ENCODE results near the gene TSR3.

TSR3 gene

GRCh38 chr16:1351582-1352362 lies at the start of gene TSR3, which contains the start of gene GNPTG:
Gene TSR3 (minus strand): TSS chr16:1351878. CDS start chr16:1351804, 74 bp downstream.
Gene GNPTG (plus strand): TSS chr16:1351931. CDS start chr16:1351966, 35 bp downstream.
- Histone ChIP-seq H3K4me3 (peak within 1 kb of the TSS; percentile 70 to 99 (median 95)), H3K27ac (peak within 1 kb of the TSS; percentile 16 to 94 (median 83))

- no peak overlapping the region for H3K4me3 ChIP-seq
- H3K27ac ChIP-seq = no peak overlapping the region
These were observed 49.5 kb upstream of the TSR3 start for GRCh38 chr16:1401061-1401757.

GRCh38 chr16:1398826-1399581 lies 47.3 kb upstream of the TSR3 start:
- H3K4me3 ChIP-seq = no peak overlapping the region
- H3K27ac ChIP-seq = no peak overlapping the region

- Histone ChIP-seq H3K4me3 (no peak overlapping the region), H3K27ac (no peak overlapping the region)
These were observed 46.7 kb upstream of the TSR3 start for GRCh38 chr16:1398351-1398750.

DNA sequence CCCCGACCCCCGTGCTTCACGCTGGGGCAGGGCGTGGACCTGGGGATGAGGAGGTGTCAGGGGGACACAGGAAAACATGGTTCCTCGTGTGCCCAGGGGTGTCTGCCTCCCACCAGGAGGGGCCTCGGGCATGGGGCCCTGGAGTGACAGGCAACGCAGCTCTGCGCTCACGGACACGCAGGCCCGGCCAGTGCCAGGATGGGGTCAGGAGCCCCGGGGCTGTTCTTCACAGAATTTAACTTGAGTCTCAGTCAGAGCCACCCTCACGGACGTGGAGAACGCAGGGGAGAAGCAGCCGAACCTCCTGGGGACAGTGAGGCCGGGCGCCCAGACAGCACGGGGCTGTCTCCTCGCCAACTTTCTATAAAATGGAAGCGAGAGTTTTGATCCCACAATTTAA lies 46.1 kb upstream of the TSR3 start:
- H3K4me3 ChIP-seq = no peak overlapping the region
- no peak overlapping the region for H3K27ac ChIP-seq

DNA sequence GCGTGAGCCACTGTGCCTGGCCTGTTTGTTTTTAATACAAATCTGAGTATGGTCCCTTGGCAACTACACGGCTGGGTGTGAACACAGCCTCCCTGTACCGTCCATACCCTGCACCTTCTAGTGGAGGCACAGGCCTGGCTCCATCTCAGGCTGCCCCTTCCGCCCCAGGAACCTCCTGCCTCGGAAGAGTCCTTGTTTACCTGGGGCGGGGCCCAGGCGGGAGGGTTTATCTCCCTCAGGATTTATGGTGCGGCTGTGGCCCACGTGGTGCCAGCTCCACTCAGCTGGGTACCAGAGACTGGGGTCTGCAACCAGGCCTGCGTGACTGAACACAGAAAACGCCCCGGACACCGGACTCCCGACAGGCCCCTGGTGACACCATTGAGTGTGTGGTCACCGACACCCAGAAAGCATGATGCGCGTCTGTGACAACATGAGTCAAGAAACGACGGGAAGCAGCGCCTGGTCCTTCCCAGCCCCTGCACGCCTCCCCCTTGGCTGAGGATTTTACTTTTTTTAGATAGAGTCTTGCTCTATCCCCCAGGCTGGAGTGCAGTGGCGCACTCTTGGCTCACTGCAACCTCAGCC lies 43.9 kb upstream of the TSR3 start:
- Histone ChIP-seq H3K4me3 (no peak overlapping the region), H3K27ac (no peak overlapping the region)

- Histone ChIP-seq H3K4me3 (no peak overlapping the region), H3K27ac (no peak overlapping the region)
These were observed 42.8 kb upstream of the TSR3 start for GRCh38 chr16:1394367-1394951.

GRCh38 chr16:1393613-1394176 lies 42.0 kb upstream of the TSR3 start:
- Histone ChIP-seq H3K27ac (no peak overlapping the region), H3K4me3 (no peak overlapping the region)

- H3K27ac ChIP-seq = no peak overlapping the region
These were observed 41.1 kb upstream of the TSR3 start for GRCh38 chr16:1392826-1393225.

GRCh38 chr16:1390239-1390779 lies 38.6 kb upstream of the TSR3 start:
- H3K27ac ChIP-seq = no peak overlapping the region
- H3K4me3 ChIP-seq = no peak overlapping the region

More at GRCh38 chr16:1392826-1393225, 41.1 kb upstream of the TSR3 start:
- H3K4me3 ChIP-seq = no peak overlapping the region

DNA sequence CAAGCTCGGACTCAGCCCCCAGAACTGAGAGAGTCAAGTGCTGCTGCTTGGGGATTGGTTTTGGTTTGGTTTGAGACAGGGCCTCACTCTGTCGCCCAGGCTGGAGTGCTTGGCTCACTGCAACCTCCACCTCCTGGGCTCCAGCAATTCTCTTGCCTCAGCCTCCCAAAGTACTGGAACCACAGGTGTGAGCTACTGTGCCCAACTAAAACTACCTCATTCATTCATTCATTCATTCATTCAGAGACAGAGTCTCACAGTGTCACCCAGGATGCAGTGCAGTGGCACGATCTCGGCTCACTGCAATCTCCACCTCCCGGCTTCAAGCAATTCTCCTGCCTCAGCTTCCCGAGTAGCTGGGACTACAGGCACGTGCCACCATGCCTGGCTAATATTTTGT lies 38.1 kb upstream of the TSR3 start:
- Histone ChIP-seq H3K27ac (no peak overlapping the region), H3K4me3 (no peak overlapping the region)

DNA sequence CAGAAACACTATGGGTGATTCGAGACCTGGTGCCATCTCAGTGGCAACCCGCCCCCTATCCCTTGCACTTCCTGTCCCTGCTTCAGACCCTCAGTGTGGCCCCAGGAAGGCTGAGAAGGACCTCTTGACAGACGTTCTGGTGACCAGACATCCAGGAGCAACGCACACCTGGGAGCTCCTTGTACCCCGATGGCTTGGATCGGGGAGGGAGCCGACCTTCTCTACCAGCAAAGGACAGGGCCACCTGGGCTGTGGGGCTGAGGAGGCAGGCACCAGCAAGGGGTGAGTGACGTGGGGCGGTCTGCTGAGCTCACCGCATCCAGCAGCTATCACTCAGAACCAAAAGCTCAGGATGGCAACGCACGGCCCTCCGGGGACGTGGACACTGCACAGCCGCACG lies 35.7 kb upstream of the TSR3 start:
- no peak overlapping the region for H3K27ac ChIP-seq
- H3K4me3 ChIP-seq = no peak overlapping the region

- Histone ChIP-seq H3K4me3 (no peak overlapping the region), H3K27ac (no peak overlapping the region)
These were observed 33.6 kb upstream of the TSR3 start for GRCh38 chr16:1385232-1385631.

GRCh38 chr16:1383556-1383955 lies 31.9 kb upstream of the TSR3 start:
- no peak overlapping the region for H3K27ac ChIP-seq

GRCh38 chr16:1381612-1382406 lies 30.1 kb upstream of the TSR3 start:
- Histone ChIP-seq H3K27ac (no peak overlapping the region), H3K4me3 (no peak overlapping the region)

More at GRCh38 chr16:1383556-1383955, 31.9 kb upstream of the TSR3 start:
- H3K4me3 ChIP-seq = no peak overlapping the region

DNA sequence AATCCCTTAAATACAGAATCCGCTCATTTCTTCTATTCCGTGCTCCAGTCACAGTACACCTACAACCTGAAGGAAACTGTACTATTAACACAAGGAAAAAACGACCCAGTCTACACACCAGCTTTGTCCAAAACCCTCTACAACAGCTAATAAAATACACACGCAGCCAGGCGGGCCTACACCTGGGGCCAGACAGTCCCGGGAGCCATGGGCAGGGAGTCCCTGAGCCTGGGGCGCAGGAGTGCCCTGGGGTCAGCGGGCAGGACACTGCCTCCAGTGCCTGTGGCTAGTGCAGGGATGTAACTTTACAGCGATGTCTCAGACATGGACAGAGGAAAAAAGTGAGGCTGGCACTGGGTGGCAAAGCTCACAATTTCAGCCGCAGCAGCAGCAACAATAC lies 28.5 kb upstream of the TSR3 start:
- Histone ChIP-seq H3K27ac (peak overlapping the region in 3 of 21 experiments; percentile 5 to 90 (median 73)), H3K4me3 (no peak overlapping the region)

DNA sequence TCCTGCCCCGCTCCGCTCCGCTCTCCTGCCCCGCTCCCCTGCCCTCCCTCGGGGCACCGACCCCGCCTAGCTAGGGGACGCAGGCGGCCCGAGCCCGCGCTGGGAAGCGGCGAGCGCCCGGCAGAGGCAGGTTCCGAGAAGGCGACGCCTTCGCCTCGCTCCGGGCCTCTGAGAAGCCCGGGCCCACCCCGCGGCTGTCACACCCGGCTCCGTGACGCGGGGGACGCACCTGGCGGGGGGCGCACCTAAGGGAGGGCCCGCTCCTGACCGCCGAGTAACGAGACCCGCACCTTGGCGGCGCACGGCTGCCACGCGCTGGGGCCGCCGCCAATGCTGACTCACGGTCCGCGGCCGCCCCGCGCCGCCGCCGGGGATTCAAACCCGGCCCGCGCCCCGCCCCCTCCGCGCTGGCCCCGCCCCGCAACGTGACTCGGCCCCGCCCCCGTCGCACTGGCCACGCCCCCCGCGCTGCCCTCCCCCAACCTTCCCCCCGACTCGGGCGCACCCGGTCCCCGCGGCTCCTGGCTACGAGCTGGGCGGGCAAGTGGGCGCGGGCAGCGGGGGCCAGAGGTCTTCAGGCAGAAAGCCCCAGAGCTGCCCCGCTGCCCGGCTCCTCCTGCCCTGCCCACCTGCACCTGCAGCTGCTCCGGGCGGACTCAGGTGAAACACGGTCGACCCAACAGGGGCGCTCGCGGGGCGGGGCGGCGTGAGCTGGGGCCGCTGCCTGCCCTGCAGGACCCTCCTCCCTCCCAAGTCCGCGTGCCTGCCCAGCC lies 27.8 kb upstream of the TSR3 start:
- Histone ChIP-seq H3K27ac (peak overlapping the region in 20 of 21 experiments; percentile 33 to 97 (median 81)), H3K4me3 (peak overlapping the region; percentile 26 to 58 (median 47))

All from skin epidermis (tissue), 12 donors.